HG02884 (cell line): ENCODE measurements around the gene FGD1.
"Not testable (repeated sequence)": the region's sequence is repeated elsewhere in the genome, so short reads cannot be mapped to it uniquely, and the experiment has no call there.

ENCODE experiments used
- ATAC-seq: cut with Tn5 transposase; IDR thresholded peaks from one replicate; pipeline ENCODE4 v1.9.1; 2021; ENCODE audit warnings: mild to moderate bottlenecking, moderate library complexity; ENCODE audit not compliant: unreplicated experiment

FGD1 gene

DNA sequence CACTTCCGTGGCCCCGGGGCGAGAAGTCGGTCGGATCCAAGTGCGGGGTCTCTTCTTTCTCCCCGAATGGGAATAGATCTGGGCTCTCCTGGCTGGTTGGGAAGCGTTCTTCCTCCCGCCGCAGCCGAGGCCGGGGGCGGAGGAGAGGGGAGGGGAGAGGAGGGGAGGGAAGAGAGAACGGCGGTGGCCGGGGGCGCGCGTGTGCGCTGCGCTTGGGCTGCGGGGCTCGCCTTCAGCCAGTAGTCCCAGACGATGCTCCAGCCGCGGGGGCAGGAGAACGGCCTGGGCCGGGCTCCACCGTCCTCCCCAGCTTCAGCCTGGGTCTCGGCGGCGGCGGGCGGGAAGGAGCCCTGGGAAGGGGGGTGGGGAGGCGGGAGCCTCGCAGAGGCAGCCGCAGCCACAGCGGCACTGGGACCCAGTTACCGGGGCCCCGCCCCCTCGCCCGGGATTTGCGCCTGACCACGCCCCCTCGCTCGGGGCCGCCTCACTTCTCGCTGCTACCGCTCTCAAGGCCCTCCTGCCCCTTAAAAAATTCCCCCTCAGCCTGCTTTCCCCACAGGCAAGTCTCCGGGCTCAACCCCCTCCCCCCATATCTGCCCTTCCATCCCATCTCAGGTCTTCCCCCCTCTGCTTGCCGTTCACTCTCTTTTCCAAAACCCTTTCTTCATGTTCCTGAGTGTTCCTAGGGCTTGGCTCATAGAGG lies at the start of gene FGD1:
FGD1 (minus strand) TSS at position 421 of the 703 bp plus-strand sequence. CDS start 802 bp downstream, outside the sequence.
- no peak for ATAC-seq

DNA sequence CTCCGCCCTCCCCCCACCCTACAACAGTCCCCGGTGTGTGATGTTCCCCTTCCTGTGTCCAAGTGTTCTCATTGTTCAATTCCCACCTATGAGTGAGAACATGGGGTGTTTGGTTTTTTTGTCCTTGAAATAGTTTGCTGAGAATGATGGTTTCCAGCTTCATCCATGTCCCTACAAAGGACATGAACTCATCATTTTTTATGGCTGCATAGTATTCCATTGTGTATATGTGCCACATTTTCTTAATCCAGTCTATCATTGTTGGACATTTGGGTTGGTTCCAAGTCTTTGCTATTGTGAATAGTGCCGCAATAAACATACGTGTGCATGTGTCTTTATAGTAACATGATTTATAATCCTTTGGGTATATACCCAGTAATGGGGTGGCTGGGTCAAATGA lies 46.2 kb upstream of the FGD1 start:
- not testable (repeated sequence) for ATAC-seq

DNA sequence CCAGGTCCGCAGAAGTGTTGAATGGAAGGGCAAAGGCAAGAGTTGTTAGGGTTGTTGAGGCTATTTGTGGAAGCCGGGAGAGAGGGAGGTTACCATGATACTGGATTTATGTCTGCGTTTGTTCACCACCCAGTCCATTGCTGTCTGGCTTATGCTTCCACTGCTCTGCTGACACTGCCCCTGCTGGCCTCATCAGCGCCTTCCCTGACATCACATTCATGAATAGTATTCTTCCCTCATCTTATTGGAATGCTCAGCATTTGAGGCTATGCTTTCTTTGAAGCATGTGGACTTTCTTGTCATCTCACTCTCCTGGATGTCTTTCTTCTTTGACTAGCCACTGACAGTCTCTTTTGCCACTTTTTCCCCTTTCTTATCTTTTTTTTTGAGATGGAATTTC lies 44.3 kb upstream of the FGD1 start:
- no peak for ATAC-seq

DNA sequence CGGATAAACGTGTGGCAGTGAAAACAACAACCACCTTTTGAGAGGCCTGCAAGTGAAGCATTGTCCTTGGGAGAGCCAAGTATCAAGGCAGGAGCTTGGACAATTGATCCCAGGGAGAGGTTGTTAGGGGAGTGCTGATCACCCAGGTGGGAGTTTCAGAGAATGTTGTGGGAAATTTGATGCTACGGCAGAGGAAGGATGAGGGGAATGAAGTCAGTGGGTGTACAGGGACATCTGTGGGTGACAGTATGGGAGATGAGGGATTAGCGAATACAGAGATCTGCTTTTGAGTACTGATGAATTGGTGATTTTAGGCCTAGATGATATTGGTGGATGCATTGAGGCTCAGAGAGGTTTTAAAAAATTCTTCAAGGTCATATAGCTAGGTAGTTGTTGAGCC lies 38.2 kb upstream of the FGD1 start:
- no peak for ATAC-seq

DNA sequence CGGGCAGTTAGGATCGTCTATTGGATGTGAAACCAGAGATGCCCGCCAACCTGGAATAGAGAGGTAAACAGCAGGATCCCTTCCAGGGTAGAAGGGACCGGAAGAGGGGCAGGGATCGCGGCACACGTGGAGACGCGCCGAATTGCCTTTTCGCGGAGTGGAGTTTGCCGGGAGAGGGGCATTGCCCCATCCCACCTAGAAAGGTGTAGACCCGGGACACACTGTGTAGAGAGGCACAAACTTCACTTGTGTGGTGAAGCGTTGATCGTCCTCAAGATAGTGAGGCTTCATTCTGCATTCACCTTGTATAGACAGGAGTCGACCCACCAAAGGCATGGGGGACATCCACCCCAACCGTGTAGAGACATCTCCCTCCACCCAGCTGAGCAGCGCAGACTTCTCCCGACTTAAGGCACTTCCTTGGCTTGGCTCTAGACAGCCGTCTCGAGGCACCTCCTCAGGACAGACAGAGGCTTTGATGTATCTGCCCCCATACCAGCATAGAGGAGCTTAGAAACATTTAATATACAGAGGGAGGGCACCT lies 34.4 kb upstream of the FGD1 start:
- ATAC-seq = peak; percentile 32

DNA sequence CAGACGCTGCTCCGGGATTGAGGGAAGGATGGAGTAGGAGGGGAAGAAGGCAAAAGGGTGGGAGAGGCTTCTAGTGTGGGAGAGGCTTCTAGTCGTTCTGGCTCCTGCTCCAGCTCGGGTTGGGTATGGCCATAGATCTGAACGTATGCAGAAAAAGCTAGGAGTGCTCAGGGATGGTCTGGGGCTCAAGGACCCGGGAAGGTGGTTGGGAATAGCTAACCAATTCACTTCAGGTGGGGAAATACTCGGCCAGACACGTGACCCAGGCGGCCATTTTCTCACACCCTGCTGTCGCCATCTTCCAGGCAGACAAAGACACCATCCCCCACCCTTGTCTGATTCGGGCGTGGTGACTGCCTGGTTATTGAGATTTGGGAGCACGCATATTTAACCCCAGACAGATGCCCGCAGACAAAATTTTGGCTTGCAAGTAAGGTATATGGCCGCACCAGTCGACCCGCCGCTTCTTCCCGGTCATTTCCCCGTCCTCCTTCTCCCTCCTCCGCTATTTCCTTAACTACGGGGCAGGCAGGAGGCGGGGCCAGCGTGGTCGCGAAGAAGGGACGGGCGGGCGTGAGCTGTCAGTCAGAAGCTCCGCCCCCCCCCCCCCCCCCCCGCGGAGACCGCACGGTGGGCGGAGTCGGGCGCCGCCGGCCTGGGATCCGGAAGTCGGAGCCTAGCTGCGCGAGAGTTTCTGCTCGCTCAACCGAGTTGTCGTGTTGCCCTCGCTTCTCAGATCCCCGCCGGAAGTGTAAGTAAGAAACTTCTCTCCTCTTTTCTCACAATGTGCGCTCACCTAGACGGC lies 33.7 kb upstream of the FGD1 start, which contains the start of gene GNL3L:
GNL3L (plus strand) TSS at position 668 of the 805 bp plus-strand sequence. CDS start 2,348 bp downstream, outside the sequence.
- ATAC-seq = peak; percentile 71

DNA sequence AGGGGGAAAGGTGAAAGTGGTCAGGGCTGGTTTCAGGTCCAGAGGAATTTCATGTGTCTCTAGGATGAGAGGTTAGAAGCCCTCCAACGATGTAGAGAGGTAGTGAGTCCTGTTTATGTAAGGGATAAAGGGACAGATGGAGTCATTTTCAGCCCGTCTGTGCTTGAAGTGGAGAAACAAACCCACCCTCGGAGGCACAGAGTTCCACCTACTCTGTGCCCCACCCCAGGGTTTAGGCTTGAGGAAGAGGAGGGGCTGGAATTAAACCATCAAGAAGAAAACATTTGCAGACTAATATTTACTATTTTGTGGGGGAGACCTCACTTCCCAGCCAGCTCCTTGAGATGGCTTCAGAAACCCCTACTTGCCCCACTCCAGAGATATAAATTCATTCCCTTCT lies 33.1 kb upstream of the FGD1 start:
- ATAC-seq = no peak

DNA sequence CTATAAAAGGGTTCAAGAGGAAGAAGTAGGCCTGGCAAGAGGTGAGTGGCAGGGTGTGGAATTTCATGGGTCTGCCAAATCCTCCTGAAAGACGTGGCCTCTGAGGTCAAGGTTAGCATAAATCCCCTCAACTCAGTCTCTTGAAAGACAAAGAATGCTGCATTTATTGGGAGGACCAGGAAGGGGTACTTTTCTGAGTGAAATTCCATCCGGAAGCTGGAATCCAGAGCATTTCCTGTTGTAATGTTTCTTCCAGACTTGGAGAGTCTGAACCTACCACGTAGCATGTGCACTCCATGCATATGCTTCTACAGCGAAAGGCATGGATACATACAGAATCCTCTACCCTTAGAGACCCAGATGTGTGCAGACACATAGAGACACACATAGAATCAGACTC lies 13.4 kb upstream of the FGD1 start:
- no peak for ATAC-seq

DNA sequence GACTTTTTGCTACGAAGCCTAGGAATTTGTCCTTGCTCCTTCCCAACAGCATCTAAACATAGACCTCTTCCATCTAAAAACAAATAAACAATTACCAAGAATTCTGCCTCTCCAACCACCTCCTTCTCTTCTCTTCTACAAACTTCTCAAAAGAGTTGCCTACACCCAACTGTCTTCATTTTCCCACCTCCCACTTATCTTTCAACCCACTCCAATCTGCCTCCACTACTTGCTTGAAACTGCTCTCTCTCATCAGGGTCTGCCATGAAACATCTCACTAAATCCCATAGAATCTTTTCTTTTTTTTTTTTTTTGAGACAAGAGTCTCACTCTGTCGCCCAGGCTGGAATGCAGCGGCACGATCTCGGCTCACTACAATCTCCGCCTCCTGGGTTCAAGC lies 902 bp upstream of the FGD1 start:
- no peak for ATAC-seq

DNA sequence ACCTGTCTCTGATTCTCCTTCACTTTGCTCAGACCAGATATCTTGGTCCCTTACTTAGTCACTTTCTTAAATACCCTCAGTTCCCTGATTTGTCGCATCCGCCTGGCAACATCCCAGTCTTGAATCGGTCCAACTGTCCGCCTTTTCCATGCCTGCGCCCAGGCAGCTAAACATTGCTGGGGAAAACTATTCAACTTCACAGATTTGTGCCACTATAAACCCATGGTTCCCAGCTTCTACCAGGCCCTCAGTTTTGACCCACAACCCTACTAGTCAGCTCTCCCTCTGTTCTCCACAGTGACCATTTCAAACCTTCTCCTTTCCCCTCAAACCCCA lies 451 bp upstream of the FGD1 start:
- ATAC-seq = no peak

DNA sequence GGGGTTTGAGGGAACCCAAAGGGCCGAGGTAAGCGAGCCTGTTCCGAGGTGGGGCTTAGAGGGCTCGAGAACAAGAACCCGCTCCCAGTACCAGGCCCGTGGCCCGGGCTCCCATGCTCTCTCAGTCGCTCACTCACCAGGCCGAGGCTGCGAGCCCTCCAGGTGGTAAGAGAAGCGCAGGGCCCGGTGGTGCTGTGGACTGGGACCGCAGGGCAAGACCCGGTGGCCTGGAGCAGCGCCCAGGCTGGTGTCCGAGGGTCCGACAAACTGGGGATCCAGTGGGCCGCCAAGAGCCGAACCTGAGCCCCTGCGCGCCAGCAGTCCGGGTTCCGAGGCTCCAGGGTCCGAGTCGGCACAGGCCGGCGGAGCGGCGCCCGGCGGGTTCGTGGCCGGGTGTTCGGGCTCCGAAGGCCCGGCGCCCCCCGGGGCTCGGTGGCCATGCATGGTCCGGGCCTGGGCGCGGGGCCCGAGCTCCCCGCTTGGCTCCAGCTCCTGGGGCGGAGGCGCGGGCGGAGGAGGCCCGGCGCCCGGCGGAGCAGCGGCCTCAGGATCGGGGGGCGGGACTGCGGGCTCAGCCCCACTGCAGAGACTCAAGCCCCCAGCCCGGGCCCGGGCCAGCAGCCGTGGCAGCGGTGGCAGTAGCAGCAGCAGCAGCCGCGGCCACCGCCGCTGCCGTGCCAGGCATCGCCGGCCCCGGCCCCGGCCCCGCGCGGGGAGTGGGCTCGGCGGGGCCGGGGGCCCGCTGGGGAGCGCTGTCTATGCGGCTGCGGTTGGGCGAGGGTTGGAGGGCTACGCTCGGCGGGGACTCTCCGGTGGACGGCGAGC lies 833 bp downstream of the FGD1 start:
- no peak for ATAC-seq

DNA sequence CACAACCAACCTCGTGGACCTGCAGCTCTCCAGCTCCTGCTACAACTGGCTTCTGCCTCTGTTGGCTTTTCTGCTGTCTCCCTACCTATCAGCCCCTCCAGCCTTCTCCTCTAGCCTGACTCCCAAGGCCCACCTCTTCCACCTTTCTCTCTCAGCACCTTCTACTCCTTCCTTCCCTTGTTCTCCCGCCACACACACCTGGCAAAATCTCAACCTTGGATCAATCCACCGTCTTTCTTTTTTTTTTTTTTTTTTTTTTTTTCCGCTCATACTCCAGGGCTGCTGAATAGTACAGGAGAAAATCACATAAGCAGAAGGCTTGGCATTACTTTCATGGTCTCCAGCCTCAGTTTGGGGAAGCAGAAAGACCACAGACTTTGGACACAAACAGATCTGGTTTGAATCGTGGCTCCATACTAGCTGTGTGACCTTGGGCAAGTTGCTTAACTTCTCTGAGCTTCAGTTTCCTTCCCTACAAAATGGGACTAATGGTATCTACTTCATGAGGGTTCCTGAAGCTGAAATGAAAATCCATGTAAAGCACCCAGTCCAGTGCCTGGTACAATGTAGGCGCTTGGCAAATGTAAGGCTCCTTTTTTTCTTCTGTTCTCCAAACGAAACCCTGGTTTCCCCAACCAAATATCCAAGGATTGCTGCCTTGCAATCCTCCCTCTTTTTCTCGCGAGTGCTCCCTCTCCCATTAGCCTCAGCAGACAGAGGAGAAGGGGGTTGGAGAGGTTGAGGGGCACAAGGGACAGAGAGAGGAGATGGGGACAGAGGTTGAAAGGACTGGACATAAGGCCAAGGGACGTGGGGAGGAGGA lies 1.7 kb downstream of the FGD1 start:
- ATAC-seq = no peak

DNA sequence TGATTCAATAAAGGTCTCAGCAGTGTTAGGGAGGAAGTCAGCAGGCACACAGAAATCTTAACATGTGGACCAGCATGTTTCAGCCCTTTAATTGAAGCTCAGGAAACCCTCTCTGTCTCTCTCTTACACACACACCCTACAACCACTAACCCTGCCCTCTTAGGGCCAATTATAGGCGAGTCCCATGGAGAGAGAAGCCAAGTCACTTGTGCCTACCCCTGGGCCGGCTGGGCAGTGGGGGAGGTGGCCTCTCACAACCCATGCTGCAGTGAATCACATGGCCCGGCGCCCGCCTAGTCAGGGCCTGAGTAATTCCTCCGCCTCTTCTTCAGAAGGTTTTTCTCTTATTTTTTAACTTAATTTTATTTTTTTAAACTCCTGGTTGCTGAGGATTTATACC lies 3.7 kb downstream of the FGD1 start:
- no peak for ATAC-seq

DNA sequence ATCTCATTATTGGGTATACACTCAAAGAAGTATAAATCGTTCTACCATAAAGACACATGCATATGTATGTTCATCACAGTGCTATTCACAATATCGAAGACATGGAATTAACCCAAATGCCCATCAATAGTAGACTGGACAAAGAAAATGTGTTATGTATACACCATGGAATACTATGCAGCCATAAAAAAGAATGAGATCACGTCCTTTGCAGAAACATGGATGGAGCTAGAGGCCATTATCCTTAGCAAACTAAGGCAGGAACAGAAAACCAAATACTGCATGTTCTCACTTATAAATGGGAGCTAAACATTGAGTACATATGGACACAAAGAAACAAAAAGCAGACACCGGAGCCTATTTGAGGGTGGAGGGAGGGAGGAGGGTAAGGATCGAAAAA lies 6.2 kb downstream of the FGD1 start:
- ATAC-seq = not testable (repeated sequence)

DNA sequence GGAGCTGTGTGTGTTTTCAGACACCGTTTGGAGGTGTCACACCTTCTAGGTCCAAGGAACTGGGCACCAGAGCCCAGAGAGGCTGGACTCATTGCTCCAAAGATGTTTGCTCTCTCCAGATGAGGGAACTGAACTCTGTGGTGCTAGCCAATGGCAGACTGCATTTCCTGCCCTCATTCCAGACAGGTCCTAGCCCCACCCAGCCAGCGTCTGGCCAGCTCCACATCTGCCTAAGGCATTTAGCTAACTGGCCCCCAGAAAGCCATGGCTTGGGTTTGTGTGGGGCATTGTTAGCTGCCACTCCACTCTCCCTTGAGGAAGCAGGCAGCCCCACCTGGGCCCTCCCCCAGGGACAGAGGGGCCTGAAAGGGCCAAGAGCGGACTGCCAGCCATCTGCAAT lies 11.4 kb downstream of the FGD1 start:
- ATAC-seq = no peak

DNA sequence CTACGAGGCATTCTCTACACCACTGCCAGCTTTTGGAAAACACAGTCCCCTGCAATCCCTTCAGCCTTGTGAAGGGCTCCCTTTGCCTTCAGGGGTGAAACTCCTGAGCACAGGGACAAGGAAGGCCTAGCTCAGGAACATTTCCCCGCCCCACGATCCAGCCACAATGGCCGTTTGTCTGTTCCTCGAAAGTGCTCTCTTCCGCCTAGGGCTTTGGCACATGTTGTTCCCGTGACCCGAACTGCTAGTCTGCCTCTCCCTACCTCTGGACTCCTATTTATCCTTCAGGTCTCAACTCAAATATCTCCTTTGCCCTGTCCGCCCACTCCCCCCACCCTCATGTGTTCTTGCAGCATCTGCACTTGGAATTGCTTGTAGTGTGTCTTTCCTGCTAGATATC lies 12.1 kb downstream of the FGD1 start:
- ATAC-seq = no peak

DNA sequence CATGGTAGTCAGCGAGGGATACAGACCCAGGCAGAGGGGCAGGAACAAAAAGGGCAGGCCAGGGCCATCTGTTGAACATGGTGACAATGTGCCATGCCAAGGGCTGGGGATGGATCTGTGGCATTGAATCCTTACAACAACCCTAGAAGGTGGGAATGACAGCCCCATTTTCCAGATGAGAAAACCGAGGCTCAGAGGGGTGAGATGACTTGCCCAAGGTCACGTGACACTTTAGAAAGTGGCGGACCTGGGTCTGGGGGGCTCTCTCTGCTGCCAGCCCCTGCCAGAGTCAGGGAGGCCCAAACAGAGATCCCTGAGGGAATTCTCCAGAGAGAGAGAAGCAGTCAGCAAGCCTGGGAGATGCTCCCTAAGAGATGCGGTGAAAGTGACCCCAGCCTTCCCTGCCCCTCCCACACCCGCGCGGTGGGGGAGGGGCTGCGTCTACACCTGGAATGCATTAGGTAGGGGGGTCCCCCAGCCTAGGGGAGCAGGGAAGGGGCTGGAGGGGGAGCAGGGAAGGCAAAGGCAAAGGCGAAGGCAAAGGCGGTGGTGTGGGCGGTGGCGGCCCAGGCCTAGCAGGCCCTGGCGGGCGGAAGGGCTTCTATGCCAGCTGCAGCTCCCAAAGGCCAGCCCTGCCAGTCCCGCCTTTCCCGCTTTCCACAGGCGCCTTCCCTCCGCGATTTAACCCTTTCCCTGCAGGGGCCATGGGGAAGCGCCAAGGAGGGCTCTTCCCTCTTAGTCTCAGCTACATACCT lies 13.0 kb downstream of the FGD1 start:
- no peak for ATAC-seq

DNA sequence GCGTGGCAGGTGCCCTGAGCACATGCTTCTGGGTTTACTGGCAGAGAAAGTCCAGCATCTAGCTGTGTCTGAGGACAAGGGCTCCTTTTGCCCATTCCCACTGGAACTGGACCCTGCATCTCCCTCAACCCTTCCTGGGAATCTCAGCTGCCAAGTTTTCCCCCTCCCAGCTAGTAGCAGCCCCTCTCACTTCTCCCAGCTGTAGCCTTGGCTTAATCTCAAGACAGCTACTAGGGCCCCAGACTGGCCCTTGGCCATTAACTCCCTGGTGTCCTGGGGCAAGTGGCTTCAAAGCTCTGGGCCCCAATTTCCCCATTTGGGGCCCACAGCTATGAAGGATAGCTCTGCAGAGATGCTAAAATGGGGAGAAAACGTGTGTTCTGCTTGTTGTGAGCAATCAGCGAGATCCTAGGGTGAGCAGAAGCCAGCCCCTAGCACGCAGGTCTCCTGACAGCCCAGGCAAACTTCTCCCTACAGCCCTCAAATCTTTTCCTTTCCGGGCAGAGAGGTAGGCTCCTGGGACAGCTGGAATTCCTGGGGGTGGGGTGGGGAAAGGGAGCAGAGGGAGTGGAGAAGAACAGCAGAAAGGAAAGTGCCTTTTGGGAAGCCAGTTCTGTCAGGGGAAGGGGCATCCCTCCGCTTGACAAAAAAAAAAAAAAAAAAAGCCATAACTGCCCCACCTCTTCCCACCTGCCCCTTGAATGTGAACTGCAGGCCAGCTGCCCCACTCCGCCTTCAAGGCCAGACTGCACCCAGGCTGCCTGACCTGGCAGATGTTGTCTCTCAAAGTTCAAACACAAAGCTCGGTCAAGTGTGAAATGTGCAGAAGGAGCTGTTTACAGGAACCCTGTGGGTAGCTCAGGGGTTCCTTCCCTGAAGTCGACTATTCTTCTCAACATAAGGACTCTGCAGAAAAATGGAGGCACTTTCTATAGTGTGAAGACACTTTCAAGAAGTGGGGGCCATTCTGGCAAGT lies 16.6 kb downstream of the FGD1 start:
- no peak for ATAC-seq
